ENCODE data around the gene RAE1.
"Not testable (repeated sequence)": the region's sequence is repeated elsewhere in the genome, so short reads cannot be mapped to it uniquely, and the experiment has no call there.

The RAE1 gene

GRCh38 chr20:57326667-57327455 lies 24.2 kb upstream of the RAE1 start:
- DNase-seq (ENCODE audit: low read depth) = no peak

- no peak for DNase-seq (ENCODE audit: low read depth)
Observed at GRCh38 chr20:57327820-57328219, 23.2 kb upstream of the RAE1 start.

- no peak for DNase-seq (ENCODE audit: low read depth)
Observed at GRCh38 chr20:57329608-57330221, 21.3 kb upstream of the RAE1 start, which contains the start of gene SPO11. TSS of gene SPO11 (plus strand) at chr20:57329803. CDS start at chr20:57329868, 65 bp downstream.

GRCh38 chr20:57330998-57331397 lies 20.1 kb upstream of the RAE1 start:
- DNase-seq (ENCODE audit: low read depth) = no peak

- DNase-seq (ENCODE audit: low read depth) = no peak
Observed at GRCh38 chr20:57332105-57333089, 18.7 kb upstream of the RAE1 start.

- no peak for DNase-seq (ENCODE audit: low read depth)
Observed at GRCh38 chr20:57335392-57335791, 15.7 kb upstream of the RAE1 start.

- no peak for DNase-seq (ENCODE audit: low read depth)
Observed at GRCh38 chr20:57341663-57342062, 9.4 kb upstream of the RAE1 start.

- no peak for DNase-seq (ENCODE audit: low read depth)
Observed at GRCh38 chr20:57342829-57343228, 8.2 kb upstream of the RAE1 start.

- DNase-seq (ENCODE audit: low read depth) = peak; percentile 43
Observed at GRCh38 chr20:57346477-57346876, 4.6 kb upstream of the RAE1 start.

GRCh38 chr20:57347393-57347792 lies 3.7 kb upstream of the RAE1 start:
- no peak for DNase-seq (ENCODE audit: low read depth)

GRCh38 chr20:57348200-57348921 lies 2.7 kb upstream of the RAE1 start:
- DNase-seq (ENCODE audit: low read depth) = not testable (repeated sequence)

GRCh38 chr20:57348922-57349574 lies 2.0 kb upstream of the RAE1 start:
- not testable (repeated sequence) for DNase-seq (ENCODE audit: low read depth)

GRCh38 chr20:57350081-57350710 lies 859 bp upstream of the RAE1 start:
- no peak for DNase-seq (ENCODE audit: low read depth)

GRCh38 chr20:57350726-57351041 lies 371 bp upstream of the RAE1 start:
- not testable (repeated sequence) for DNase-seq (ENCODE audit: low read depth)

GRCh38 chr20:57352305-57352704 lies 1.2 kb downstream of the RAE1 start:
- DNase-seq (ENCODE audit: low read depth) = no peak

GRCh38 chr20:57353351-57353750 lies 2.3 kb downstream of the RAE1 start:
- no peak for DNase-seq (ENCODE audit: low read depth)

GRCh38 chr20:57361517-57361916 lies 10.5 kb downstream of the RAE1 start:
- no peak for DNase-seq (ENCODE audit: low read depth)

GRCh38 chr20:57364451-57364850 lies 13.4 kb downstream of the RAE1 start:
- DNase-seq (ENCODE audit: low read depth) = no peak

- DNase-seq (ENCODE audit: low read depth) = no peak
Observed at GRCh38 chr20:57369596-57369995, 18.5 kb downstream of the RAE1 start.

- no peak for DNase-seq (ENCODE audit: low read depth)
Observed at GRCh38 chr20:57370316-57370715, 19.3 kb downstream of the RAE1 start.

GRCh38 chr20:57371363-57371762 lies 20.3 kb downstream of the RAE1 start:
- DNase-seq (ENCODE audit: low read depth) = no peak
